ENCODE data around the gene PARN. TPM values are rescaled to one million over a fixed set of nuclear protein-coding genes. Genes with fewer than 3 reads are reported as not detected.
"Not testable (repeated sequence)": the region's sequence is repeated elsewhere in the genome, so short reads cannot be mapped to it uniquely, and the experiment has no call there.

PARN gene
- total RNA-seq, 1 experiment from 2014 or later: 42.5 TPM

- H3K9ac ChIP-seq (ENCODE audit: low read length); CTCF ChIA-PET; POLR2A ChIA-PET; intact Hi-C loops (cut with micrococcal nuclease); H2AFZ ChIP-seq (ENCODE audit: low read depth, low read length, poor library complexity, severe bottlenecking); H4K20me1 ChIP-seq (ENCODE audit: insufficient read depth); ATAC-seq; H3K79me2 ChIP-seq (ENCODE audit: insufficient read depth, low read length); H3K4me1 ChIP-seq (ENCODE audit: control insufficient read depth in 1 of 2, insufficient read depth in 2 of 2, low read length in 2 of 2); H3K4me2 ChIP-seq (ENCODE audit: low read length); H3K9me2 ChIP-seq (ENCODE audit: insufficient read depth); H3K27ac ChIP-seq (ENCODE audit: low read depth, low read length); BruUV-seq (replicated peaks); H3K27me3 ChIP-seq (ENCODE audit: insufficient read depth, low read length); H3K9me3 ChIP-seq (ENCODE audit: control insufficient read depth in 1 of 2, insufficient read depth in 1 of 2, low read depth in 1 of 2, low read length in 2 of 2); H3K4me3 ChIP-seq (replicated peaks in 1 of 2; ENCODE audit: low read depth in 1 of 2, low read length in 2 of 2); RAD21 ChIA-PET (ENCODE audit: low non-redundant PET in 1 of 2, low total read pairs in 2 of 2, uncharacterized antibody in 2 of 2, unreplicated experiment in 2 of 2); DNase-seq (ENCODE audit: low read depth, low spot score): not testable (repeated sequence)
- H3K36me3 ChIP-seq (ENCODE audit: control insufficient read depth in 1 of 2, insufficient read depth in 2 of 2, low read length in 2 of 2): peaks cover 8 to 21% of the 10 kb centered on the region in 2 experiments
Observed at GRCh38 chr16:14574698-14575415, 55.2 kb downstream of the PARN start.

- RAD21 ChIA-PET (ENCODE audit: low non-redundant PET in 1 of 2, low total read pairs in 2 of 2, uncharacterized antibody in 2 of 2, unreplicated experiment in 2 of 2): no interaction called here
- POLR2A ChIA-PET: no interaction called here
- H4K20me1 ChIP-seq (ENCODE audit: insufficient read depth): no peaks in the 10 kb centered on the region
- no peaks in the 10 kb centered on the region for H3K27me3 ChIP-seq (ENCODE audit: insufficient read depth, low read length)
- no peak overlapping the region for H3K9ac ChIP-seq (ENCODE audit: low read length)
- no peaks in the 10 kb centered on the region for H3K9me3 ChIP-seq (ENCODE audit: control insufficient read depth in 1 of 2, insufficient read depth in 1 of 2, low read depth in 1 of 2, low read length in 2 of 2)
- H3K4me2 ChIP-seq (ENCODE audit: low read length): no peak overlapping the region
- H3K79me2 ChIP-seq (ENCODE audit: insufficient read depth, low read length): no peaks in the 10 kb centered on the region
- no peak overlapping the region for H3K4me3 ChIP-seq (replicated peaks in 1 of 2; ENCODE audit: low read depth in 1 of 2, low read length in 2 of 2)
- H3K9me2 ChIP-seq (ENCODE audit: insufficient read depth): no peaks in the 10 kb centered on the region
- no peaks in the 10 kb centered on the region for H3K4me1 ChIP-seq (ENCODE audit: control insufficient read depth in 1 of 2, insufficient read depth in 2 of 2, low read length in 2 of 2)
- H3K36me3 ChIP-seq (ENCODE audit: control insufficient read depth in 1 of 2, insufficient read depth in 2 of 2, low read length in 2 of 2): peaks cover 0 to 22% of the 10 kb centered on the region in 2 experiments; a peak in 3 of 4 replicates
- H2AFZ ChIP-seq (ENCODE audit: low read depth, low read length, poor library complexity, severe bottlenecking): no peak overlapping the region
- intact Hi-C loops (cut with micrococcal nuclease): no loop called here
- DNase-seq (ENCODE audit: low read depth, low spot score) (no peak), ATAC-seq (no peak)
- no peak overlapping the region for H3K27ac ChIP-seq (ENCODE audit: low read depth, low read length)
- no TSS peak for BruUV-seq (replicated peaks)
- CTCF ChIA-PET: no interaction called here
- TF ChIP-seq EZH2phosphoT487 (IDR thresholded peaks at IDR 0.05; ENCODE audit: borderline replicate concordance) (no peak), EZH2 (IDR thresholded peaks at IDR 0.05) (no peak), YY1 (IDR thresholded peaks at IDR 0.05; ENCODE audit: extremely low read depth, insufficient replicate concordance, low read depth, low read length) (no peak), ZNF274 (IDR thresholded peaks at IDR 0.05; ENCODE audit: low read depth, low read length) (no peak), CTCF (IDR thresholded peaks at IDR 0.05 in 2 of 3, conservative IDR thresholded peaks at IDR 0.05 in 1 of 3; ENCODE audit: borderline replicate concordance in 1 of 3, insufficient read depth in 1 of 3, low read depth in 2 of 3, low read length in 2 of 3) (no peak), RAD21 (IDR thresholded peaks at IDR 0.05; ENCODE audit: low read depth) (no peak), SRF (IDR thresholded peaks at IDR 0.05; ENCODE audit: low read depth) (no peak), ELF1 (IDR thresholded peaks at IDR 0.05; ENCODE audit: borderline replicate concordance, low read depth) (no peak), SIN3A (IDR thresholded peaks at IDR 0.05; ENCODE audit: low read depth) (no peak), EGR1 (IDR thresholded peaks at IDR 0.05; ENCODE audit: low read depth) (no peak), CEBPB (IDR thresholded peaks at IDR 0.05; ENCODE audit: low read depth) (no peak), SP1 (IDR thresholded peaks at IDR 0.05; ENCODE audit: low read depth) (no peak), JUND (IDR thresholded peaks at IDR 0.05) (no peak), ZFX (IDR thresholded peaks at IDR 0.05) (no peak), POLR2AphosphoS5 (IDR thresholded peaks at IDR 0.05; ENCODE audit: low read depth, low read length) (no peak)
- TF ChIP-seq, protein P1, sequence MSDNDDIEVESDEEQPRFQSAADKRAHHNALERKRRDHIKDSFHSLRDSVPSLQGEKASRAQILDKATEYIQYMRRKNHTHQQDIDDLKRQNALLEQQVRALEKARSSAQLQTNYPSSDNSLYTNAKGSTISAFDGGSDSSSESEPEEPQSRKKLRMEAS (IDR thresholded peaks at IDR 0.05): no peak
- TF ChIP-seq, protein P2, sequence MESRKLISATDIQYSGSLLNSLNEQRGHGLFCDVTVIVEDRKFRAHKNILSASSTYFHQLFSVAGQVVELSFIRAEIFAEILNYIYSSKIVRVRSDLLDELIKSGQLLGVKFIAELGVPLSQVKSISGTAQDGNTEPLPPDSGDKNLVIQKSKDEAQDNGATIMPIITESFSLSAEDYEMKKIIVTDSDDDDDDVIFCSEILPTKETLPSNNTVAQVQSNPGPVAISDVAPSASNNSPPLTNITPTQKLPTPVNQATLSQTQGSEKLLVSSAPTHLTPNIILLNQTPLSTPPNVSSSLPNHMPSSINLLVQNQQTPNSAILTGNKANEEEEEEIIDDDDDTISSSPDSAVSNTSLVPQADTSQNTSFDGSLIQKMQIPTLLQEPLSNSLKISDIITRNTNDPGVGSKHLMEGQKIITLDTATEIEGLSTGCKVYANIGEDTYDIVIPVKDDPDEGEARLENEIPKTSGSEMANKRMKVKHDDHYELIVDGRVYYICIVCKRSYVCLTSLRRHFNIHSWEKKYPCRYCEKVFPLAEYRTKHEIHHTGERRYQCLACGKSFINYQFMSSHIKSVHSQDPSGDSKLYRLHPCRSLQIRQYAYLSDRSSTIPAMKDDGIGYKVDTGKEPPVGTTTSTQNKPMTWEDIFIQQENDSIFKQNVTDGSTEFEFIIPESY (IDR thresholded peaks at IDR 0.05; ENCODE audit: extremely low read depth, insufficient replicate concordance, low read length): no peak
- TF ChIP-seq, protein P3, sequence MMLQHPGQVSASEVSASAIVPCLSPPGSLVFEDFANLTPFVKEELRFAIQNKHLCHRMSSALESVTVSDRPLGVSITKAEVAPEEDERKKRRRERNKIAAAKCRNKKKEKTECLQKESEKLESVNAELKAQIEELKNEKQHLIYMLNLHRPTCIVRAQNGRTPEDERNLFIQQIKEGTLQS (IDR thresholded peaks at IDR 0.05): no peak
Observed at GRCh38 chr16:14572535-14572934, 57.5 kb downstream of the PARN start.
